NCI-H1105 treated with DMSO at 0.1 percent for 48 hours (cell line): Measurements from ENCODE around the gene USP19.

ENCODE experiments used
- DNase-seq: peaks from one replicate; lab custom pipeline; 2025; lab: John Stamatoyannopoulos, UW

The USP19 gene

GRCh38 chr3:49098910-49099630 is 21.6 kb downstream of the USP19 start:
- no peak for DNase-seq

GRCh38 chr3:49098429-49098828 is 22.2 kb downstream of the USP19 start:
- peak; percentile 12 for DNase-seq

- DNase-seq = peak; percentile 91
These were observed 26.5 kb downstream of the USP19 start, which contains the start of gene QRICH1 for GRCh38 chr3:49093853-49094767. Gene QRICH1, minus strand, starts transcription at chr3:49094071. Its CDS starts 17,054 bp downstream, at chr3:49077017.

- DNase-seq = peak; percentile 41
These were observed 27.4 kb downstream of the USP19 start for GRCh38 chr3:49092938-49093852.

GRCh38 chr3:49081429-49081828 is 39.2 kb downstream of the USP19 start:
- DNase-seq = peak; percentile 1

- no peak for DNase-seq
These were observed 41.4 kb downstream of the USP19 start for GRCh38 chr3:49079270-49079669.

GRCh38 chr3:49076646-49077045 is 44.0 kb downstream of the USP19 start:
- no peak for DNase-seq

- no peak for DNase-seq
These were observed 44.5 kb downstream of the USP19 start for GRCh38 chr3:49076116-49076515.
